Measurements from ENCODE around the gene MCM9. TPM values are rescaled to one million over a fixed set of nuclear protein-coding genes. Genes with fewer than 3 reads are reported as not detected.
A peak's percentile ranks its signal among the peaks of the same experiment; 100 is the strongest.
"Not testable (repeated sequence)": the region's sequence is repeated elsewhere in the genome, so short reads cannot be mapped to it uniquely, and the experiment has no call there.

Gene MCM9
- polyA plus RNA-seq, 3 donors, result 21.5 to 27.1 (median 26.0) TPM

GRCh38 chr6:118786596-118787453, 148.1 kb downstream of the MCM9 start:
- DNase-seq (ENCODE audit: extremely low read depth in 1 of 11, low read depth in 9 of 11, low spot score in 4 of 11), result no peak

GRCh38 chr6:118785601-118786000, 149.4 kb downstream of the MCM9 start:
- DNase-seq (ENCODE audit: extremely low read depth in 1 of 11, low read depth in 9 of 11, low spot score in 4 of 11), result no peak

- DNase-seq (ENCODE audit: extremely low read depth in 1 of 11, low read depth in 9 of 11, low spot score in 4 of 11), result no peak
Observed at GRCh38 chr6:118784641-118785164, 150.3 kb downstream of the MCM9 start.

GRCh38 chr6:118783931-118784550, 150.9 kb downstream of the MCM9 start:
- peak in 2 of 11 donors; percentile 15 to 33 for DNase-seq (ENCODE audit: extremely low read depth in 1 of 11, low read depth in 9 of 11, low spot score in 4 of 11)

- DNase-seq (ENCODE audit: extremely low read depth in 1 of 11, low read depth in 9 of 11, low spot score in 4 of 11), result no peak
Observed at GRCh38 chr6:118782651-118783050, 152.3 kb downstream of the MCM9 start.

- DNase-seq (ENCODE audit: extremely low read depth in 1 of 11, low read depth in 9 of 11, low spot score in 4 of 11), result no peak
Observed at GRCh38 chr6:118781897-118782296, 153.1 kb downstream of the MCM9 start.

GRCh38 chr6:118780668-118781067, 154.3 kb downstream of the MCM9 start:
- no peak for DNase-seq (ENCODE audit: extremely low read depth in 1 of 11, low read depth in 9 of 11, low spot score in 4 of 11)

- peak; percentile 33 to 73 (median 44) for DNase-seq (ENCODE audit: extremely low read depth in 1 of 11, low read depth in 9 of 11, low spot score in 4 of 11)
Observed at GRCh38 chr6:118776607-118777549, 158.1 kb downstream of the MCM9 start.

GRCh38 chr6:118775381-118775780, 159.6 kb downstream of the MCM9 start:
- DNase-seq (ENCODE audit: extremely low read depth in 1 of 11, low read depth in 9 of 11, low spot score in 4 of 11), result no peak

- no peak for DNase-seq (ENCODE audit: extremely low read depth in 1 of 11, low read depth in 9 of 11, low spot score in 4 of 11)
Observed at GRCh38 chr6:118774581-118774980, 160.4 kb downstream of the MCM9 start.

GRCh38 chr6:118772886-118773285, 162.1 kb downstream of the MCM9 start:
- no peak for DNase-seq (ENCODE audit: extremely low read depth in 1 of 11, low read depth in 9 of 11, low spot score in 4 of 11)

GRCh38 chr6:118771253-118771652, 163.7 kb downstream of the MCM9 start:
- DNase-seq (ENCODE audit: extremely low read depth in 1 of 11, low read depth in 9 of 11, low spot score in 4 of 11), result no peak

- no peak for DNase-seq (ENCODE audit: extremely low read depth in 1 of 11, low read depth in 9 of 11, low spot score in 4 of 11)
Observed at GRCh38 chr6:118770835-118771234, 164.1 kb downstream of the MCM9 start.

GRCh38 chr6:118770112-118770788, 164.7 kb downstream of the MCM9 start:
- no peak for DNase-seq (ENCODE audit: extremely low read depth in 1 of 11, low read depth in 9 of 11, low spot score in 4 of 11)

- DNase-seq (ENCODE audit: extremely low read depth in 1 of 11, low read depth in 9 of 11, low spot score in 4 of 11), result no peak
Observed at GRCh38 chr6:118768904-118769325, 166.0 kb downstream of the MCM9 start.

GRCh38 chr6:118768441-118768840, 166.5 kb downstream of the MCM9 start:
- DNase-seq (ENCODE audit: extremely low read depth in 1 of 11, low read depth in 9 of 11, low spot score in 4 of 11), result no peak

GRCh38 chr6:118765316-118765715, 169.6 kb downstream of the MCM9 start:
- not testable (repeated sequence) for DNase-seq (ENCODE audit: extremely low read depth in 1 of 11, low read depth in 9 of 11, low spot score in 4 of 11)

GRCh38 chr6:118764766-118765165, 170.2 kb downstream of the MCM9 start:
- no peak for DNase-seq (ENCODE audit: extremely low read depth in 1 of 11, low read depth in 9 of 11, low spot score in 4 of 11)
